Endothelial cell of umbilical vein (primary cell): ENCODE data around the gene TMEM131. TPM values are rescaled to one million over a fixed set of nuclear protein-coding genes. Genes with fewer than 3 reads are reported as not detected.

Experiments
- BruUV-seq: library from RNA; stranded (reverse); fragments of 400-500 nt; replicated peaks from 2 replicates; lab custom pipeline; 2021; lab: Mats Ljungman, UMichigan
- CTCF ChIA-PET: fragments of 300-600, 350-600 bp; sonication (Branson Sonifier 250); formaldehyde crosslinking; loops from one replicate; lab custom pipeline; 2021; ENCODE audit warnings: antibody characterized with exemption, inconsistent platforms; lab: Charles Lee
- POLR2A ChIA-PET: fragments of 300-600, 350-600 bp; sonication (Branson Sonifier 250); formaldehyde crosslinking; loops from one replicate; lab custom pipeline; 2021; ENCODE audit warnings: antibody characterized with exemption, inconsistent platforms; lab: Charles Lee
- DNase-seq: peaks from one replicate; pipeline ENCODE4 v3.0.0-alpha.2; 2011; ENCODE audit warnings: low read depth, low spot score
- FAIRE-seq: peaks from 2 replicates; lab custom pipeline; 2011; peaks lifted over from hg19 to GRCh38; lab: Jason Lieb, UNC
- H2AFZ ChIP-seq: 2 replicates; pipeline ENCODE4 v1.6.0; 2012; ENCODE audit warnings: low read depth, low read length, control low read depth, inconsistent platforms
- H3K27ac ChIP-seq: 2 replicates; pipeline ENCODE4 v1.5.1; 2011; ENCODE audit warnings: low read depth, mild to moderate bottlenecking, control low read depth, low read length, moderate library complexity; ENCODE audit not compliant: insufficient read depth
- H3K27me3 ChIP-seq, 2 experiments: 2 replicates each; pipeline versions ENCODE4 v1.6.0 to v1.6.1; 2011; ENCODE audit warnings: low read length in 2 of 2, mixed read lengths in 1 of 2; ENCODE audit not compliant: control insufficient read depth in 2 of 2, insufficient read depth in 2 of 2
- H3K36me3 ChIP-seq, 2 experiments: 2 replicates in 1 of 2; 3 replicates in 1 of 2; pipeline ENCODE4 v1.5.1; 2011; ENCODE audit warnings: low read length in 2 of 2, mild to moderate bottlenecking in 1 of 2, moderate library complexity in 1 of 2; ENCODE audit not compliant: control insufficient read depth in 2 of 2, insufficient read depth in 2 of 2; ENCODE audit errors: extremely low read depth in 1 of 2
- H3K4me1 ChIP-seq: 3 replicates; pipeline ENCODE4 v1.5.1; 2011; ENCODE audit warnings: mild to moderate bottlenecking, low read length; ENCODE audit not compliant: control insufficient read depth, insufficient read depth; ENCODE audit errors: extremely low read depth
- H3K4me2 ChIP-seq: 2 replicates; pipeline ENCODE4 v1.6.1; 2011; ENCODE audit warnings: low read length, control low read depth, mixed read lengths; ENCODE audit not compliant: insufficient read depth
- H3K4me3 ChIP-seq, 3 experiments: fragments of 200-600 bp in 1 of 3; sonication (generic), shearing (Covaris generic) in 1 of 3; replicated peaks in 1 of 3; 2 replicates each; pipeline ENCODE4 v1.5.1; 2011 to 2016; ENCODE audit warnings: control low read depth in 3 of 3, low read length in 3 of 3, mild to moderate bottlenecking in 2 of 3, inconsistent platforms in 1 of 3, low read depth in 1 of 3, moderate library complexity in 1 of 3; ENCODE audit not compliant: insufficient read depth in 1 of 3
- H3K79me2 ChIP-seq: 2 replicates; pipeline ENCODE4 v1.6.0; 2012; ENCODE audit warnings: low read length, inconsistent platforms; ENCODE audit not compliant: control insufficient read depth, insufficient read depth
- H3K9ac ChIP-seq: replicated peaks from 2 replicates; pipeline ENCODE3; 2011; ENCODE audit warnings: low read length, control low read depth; ENCODE audit not compliant: insufficient read depth; ENCODE audit errors: extremely low read depth
- H3K9me1 ChIP-seq: replicated peaks from 3 replicates; pipeline ENCODE4 v1.6.0; 2011; ENCODE audit warnings: mild to moderate bottlenecking, low read length; ENCODE audit not compliant: control insufficient read depth, insufficient read depth; ENCODE audit errors: extremely low read depth
- H3K9me3 ChIP-seq: replicated peaks from 2 replicates; pipeline ENCODE4 v1.5.1; 2012; ENCODE audit warnings: low read length, inconsistent platforms; ENCODE audit not compliant: control insufficient read depth, insufficient read depth
- H4K20me1 ChIP-seq: replicated peaks from 2 replicates; pipeline ENCODE3; 2011; ENCODE audit warnings: mild to moderate bottlenecking, low read length; ENCODE audit not compliant: control insufficient read depth, insufficient read depth; ENCODE audit errors: extremely low read depth
- CTCF ChIP-seq, 2 donors: IDR thresholded peaks; 1 replicate in 1 of 2; 2 replicates in 1 of 2; pipeline ENCODE4 v1.5.1; 2011; ENCODE audit warnings: low read length in 2 of 2, mild to moderate bottlenecking in 2 of 2, moderate library complexity in 2 of 2, control low read depth in 1 of 2, inconsistent platforms in 1 of 2, low read depth in 1 of 2; ENCODE audit not compliant: insufficient read depth in 1 of 2; ENCODE audit errors: extremely low read depth in 1 of 2
- EZH2 ChIP-seq: IDR thresholded peaks from 2 replicates; pipeline ENCODE4 v1.6.1; 2012; ENCODE audit warnings: borderline replicate concordance, low read depth, mild to moderate bottlenecking, moderate library complexity, low read length, inconsistent platforms; ENCODE audit not compliant: severe bottlenecking
- FOS ChIP-seq: IDR thresholded peaks from 2 replicates; pipeline ENCODE4 v1.6.1; 2011; ENCODE audit warnings: mild to moderate bottlenecking, low read length, moderate library complexity, borderline replicate concordance; ENCODE audit not compliant: insufficient read depth
- GATA2 ChIP-seq: IDR thresholded peaks from 2 replicates; pipeline ENCODE4 v1.7.0; 2011; ENCODE audit warnings: low read depth, mild to moderate bottlenecking, moderate library complexity, mixed read lengths, low read length; ENCODE audit not compliant: insufficient read length, insufficient read depth
- JUN ChIP-seq: IDR thresholded peaks from 2 replicates; pipeline ENCODE4 v1.6.1; 2011; ENCODE audit warnings: borderline replicate concordance, low read depth; ENCODE audit not compliant: insufficient read length, insufficient read depth
- MAX ChIP-seq: IDR thresholded peaks from 2 replicates; pipeline ENCODE4 v1.6.1; 2011; ENCODE audit not compliant: insufficient read depth, insufficient read length
- MYC ChIP-seq: IDR thresholded peaks from one replicate; pipeline ENCODE4 v1.6.1; 2011; ENCODE audit warnings: mild to moderate bottlenecking, low read depth, low read length
- POLR2A ChIP-seq: IDR thresholded peaks from 2 replicates; pipeline ENCODE4 v1.6.1; 2012; ENCODE audit warnings: low read depth, mild to moderate bottlenecking, control low read depth, low read length
- POLR2AphosphoS5 ChIP-seq: IDR thresholded peaks from 2 replicates; pipeline ENCODE4 v1.6.1; 2012; ENCODE audit warnings: low read depth, mild to moderate bottlenecking, control low read depth, low read length, moderate library complexity; ENCODE audit not compliant: insufficient read depth
- dilution Hi-C: fragments of 300-500 bp; cut with MboI; formaldehyde crosslinking; loops from one replicate; pipeline ENCODE4 v1.15.0; 2019; ENCODE audit warnings: low sequenced_read_pairs; ENCODE audit not compliant: extremely low pct_ligation_motif_present
- intact Hi-C: fragments of 100-400 bp; cut with micrococcal nuclease; formaldehyde crosslinking; loops from one replicate; pipeline ENCODE4 v1.10.0; 2022
- polyA plus RNA-seq, 4 experiments: library from polyadenylated mRNA; depleted of rRNA in 3 of 4; stranded (reverse) in 3 of 4; unstranded in 1 of 4; fragments of >200 nt; gene quantifications; 2 replicates each; pipeline versions ENCODE4 v1.2.1 to v1.2.3, GENCODE V29; 2011 to 2012; ENCODE audit warnings: missing spikeins in 1 of 4
- total RNA-seq: library from RNA; stranded (reverse); gene quantifications from 2 replicates; pipeline ENCODE4 v1.2.3, GENCODE V29; 2021

Gene TMEM131
- total and polyA plus RNA-seq, 2 donors (not counting 3 experiments of a cell fraction or from before 2014, with no cell fraction given): 12.2 to 28.6 TPM

- H3K9me3 ChIP-seq: no peaks in the 10 kb centered on the region
- H3K9ac ChIP-seq: no peak overlapping the region
- POLR2A ChIA-PET: no interaction called here
- no TSS peak for BruUV-seq
- DNase-seq: no peak
- no peak overlapping the region for H3K27ac ChIP-seq
- no peaks in the 10 kb centered on the region for H3K4me1 ChIP-seq
- no peak for FAIRE-seq
- H3K27me3 ChIP-seq: peaks cover 13 to 26% of the 10 kb centered on the region in 2 experiments
- CTCF ChIA-PET: no interaction called here
- intact Hi-C loops: no loop called here
- no peak overlapping the region for H2AFZ ChIP-seq
- TF ChIP-seq MYC (no peak), POLR2A (no peak), JUN (no peak), FOS (no peak), POLR2AphosphoS5 (no peak), GATA2 (no peak), CTCF (IDR thresholded peaks at IDR 0.05; ENCODE audit: extremely low read depth in 1 of 2, insufficient read depth in 1 of 2, low read depth in 1 of 2, low read length in 2 of 2) (no peak), EZH2 (no peak), MAX (no peak)
- no peak overlapping the region for H3K4me3 ChIP-seq
- no peak overlapping the region for H3K4me2 ChIP-seq
- H4K20me1 ChIP-seq: no peaks in the 10 kb centered on the region
- H3K79me2 ChIP-seq: no peaks in the 10 kb centered on the region
- H3K36me3 ChIP-seq: no peaks in the 10 kb centered on the region
- H3K9me1 ChIP-seq: no peaks in the 10 kb centered on the region
- dilution Hi-C loops: no loop called here
Measured at GRCh38 chr2:98026927-98027522, 31.3 kb upstream of the TMEM131 start.
